GM10266 (cell line): ENCODE results near the gene TACC2.

Experiments used
- DNase-seq: peaks from one replicate; pipeline ENCODE4 v3.0.0; 2012; ENCODE audit errors: extremely low spot score
- TF ChIP-seq, protein P1 (sequence below): IDR thresholded peaks from 2 replicates; pipeline ENCODE4 v1.5.1; 2012; ENCODE audit warnings: mild to moderate bottlenecking, low read depth; ENCODE audit not compliant: control insufficient read depth, insufficient read depth; ENCODE audit errors: missing control alignments

The TACC2 gene

GRCh38 chr10:122276611-122277208 is 287.7 kb downstream of the TACC2 start:
- TF ChIP-seq, protein P1, sequence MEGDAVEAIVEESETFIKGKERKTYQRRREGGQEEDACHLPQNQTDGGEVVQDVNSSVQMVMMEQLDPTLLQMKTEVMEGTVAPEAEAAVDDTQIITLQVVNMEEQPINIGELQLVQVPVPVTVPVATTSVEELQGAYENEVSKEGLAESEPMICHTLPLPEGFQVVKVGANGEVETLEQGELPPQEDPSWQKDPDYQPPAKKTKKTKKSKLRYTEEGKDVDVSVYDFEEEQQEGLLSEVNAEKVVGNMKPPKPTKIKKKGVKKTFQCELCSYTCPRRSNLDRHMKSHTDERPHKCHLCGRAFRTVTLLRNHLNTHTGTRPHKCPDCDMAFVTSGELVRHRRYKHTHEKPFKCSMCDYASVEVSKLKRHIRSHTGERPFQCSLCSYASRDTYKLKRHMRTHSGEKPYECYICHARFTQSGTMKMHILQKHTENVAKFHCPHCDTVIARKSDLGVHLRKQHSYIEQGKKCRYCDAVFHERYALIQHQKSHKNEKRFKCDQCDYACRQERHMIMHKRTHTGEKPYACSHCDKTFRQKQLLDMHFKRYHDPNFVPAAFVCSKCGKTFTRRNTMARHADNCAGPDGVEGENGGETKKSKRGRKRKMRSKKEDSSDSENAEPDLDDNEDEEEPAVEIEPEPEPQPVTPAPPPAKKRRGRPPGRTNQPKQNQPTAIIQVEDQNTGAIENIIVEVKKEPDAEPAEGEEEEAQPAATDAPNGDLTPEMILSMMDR, result no peak
- DNase-seq, result no peak

GRCh38 chr10:122277526-122278136 is 288.7 kb downstream of the TACC2 start:
- TF ChIP-seq, protein P1, result no peak

GRCh38 chr10:122279725-122280141 is 290.8 kb downstream of the TACC2 start:
- DNase-seq, result no peak
- TF ChIP-seq, protein P1, result peak; percentile 57

More at GRCh38 chr10:122277526-122278136, 288.7 kb downstream of the TACC2 start:
- no peak for DNase-seq

GRCh38 chr10:122280156-122280555 is 291.2 kb downstream of the TACC2 start:
- TF ChIP-seq, protein P1, result no peak
- DNase-seq, result no peak

- TF ChIP-seq, protein P1, result no peak
- DNase-seq, result no peak
These were observed 292.2 kb downstream of the TACC2 start for GRCh38 chr10:122281018-122281626.

DNA sequence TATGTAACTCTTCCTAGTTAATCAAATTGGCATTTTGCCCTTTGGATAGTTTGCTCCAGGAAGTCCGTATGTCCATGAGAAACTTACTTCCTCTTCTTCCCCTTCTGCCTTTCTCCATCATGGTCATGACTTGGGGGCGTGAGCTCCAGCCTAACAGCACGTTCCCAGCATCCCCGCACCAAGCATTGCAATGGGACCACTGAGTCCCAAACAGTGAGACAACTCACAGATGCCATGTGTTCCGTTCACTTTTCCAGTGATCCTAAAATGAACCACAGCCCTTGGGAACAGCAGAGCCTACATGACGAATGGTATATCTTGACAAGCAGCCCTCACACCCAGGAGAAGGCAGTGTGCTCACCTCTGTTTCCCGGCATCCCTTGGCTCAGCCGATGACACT is 292.8 kb downstream of the TACC2 start:
- no peak for DNase-seq
- TF ChIP-seq, protein P1, result no peak

DNA sequence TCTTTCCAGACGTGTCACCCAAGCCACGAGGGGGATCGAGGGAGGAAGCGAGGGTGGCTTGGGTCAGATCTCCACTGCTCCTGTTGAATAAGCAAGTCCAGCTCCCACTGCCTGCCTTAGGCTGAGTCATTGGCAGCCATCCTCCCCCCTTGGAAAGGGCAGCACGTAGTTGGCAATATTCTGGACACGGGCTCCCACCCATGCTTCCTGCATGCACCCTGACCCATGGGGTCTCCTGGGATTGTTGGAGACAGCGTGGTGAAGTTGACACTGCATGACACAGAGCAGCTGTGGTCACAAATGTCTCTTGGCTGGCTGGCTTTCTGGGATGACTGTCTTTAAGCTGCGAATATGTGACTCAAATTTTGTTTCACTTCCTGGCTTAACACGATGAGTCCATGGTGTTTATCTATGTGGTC is 293.3 kb downstream of the TACC2 start:
- DNase-seq, result no peak
- TF ChIP-seq, protein P1, result no peak
